ENCODE measurements around the gene CEMIP.

- TF ChIP-seq BRCA1 (IDR thresholded peaks at IDR 0.05; ENCODE audit: low read depth, low read length) (no peak), CTCF (IDR thresholded peaks at IDR 0.05; ENCODE audit: control extremely low read depth in 1 of 3, insufficient read depth in 1 of 3, low read depth in 1 of 3, low read length in 3 of 3) (no peak), EP300 (IDR thresholded peaks at IDR 0.05; ENCODE audit: borderline replicate concordance in 1 of 2, low read depth in 2 of 2, low read length in 2 of 2) (no peak), GABPA (IDR thresholded peaks at IDR 0.05; ENCODE audit: borderline replicate concordance, insufficient read depth, low read length) (no peak), TEAD4 (IDR thresholded peaks at IDR 0.05; ENCODE audit: low read depth, low read length) (no peak), POLR2A (IDR thresholded peaks at IDR 0.05; ENCODE audit: control extremely low read depth in 1 of 2, low read depth in 2 of 2, low read length in 2 of 2) (no peak)
Observed at GRCh38 chr15:80929225-80929624, 150.1 kb downstream of the CEMIP start.
